ENCODE results near the gene PRSS48.

DNA sequence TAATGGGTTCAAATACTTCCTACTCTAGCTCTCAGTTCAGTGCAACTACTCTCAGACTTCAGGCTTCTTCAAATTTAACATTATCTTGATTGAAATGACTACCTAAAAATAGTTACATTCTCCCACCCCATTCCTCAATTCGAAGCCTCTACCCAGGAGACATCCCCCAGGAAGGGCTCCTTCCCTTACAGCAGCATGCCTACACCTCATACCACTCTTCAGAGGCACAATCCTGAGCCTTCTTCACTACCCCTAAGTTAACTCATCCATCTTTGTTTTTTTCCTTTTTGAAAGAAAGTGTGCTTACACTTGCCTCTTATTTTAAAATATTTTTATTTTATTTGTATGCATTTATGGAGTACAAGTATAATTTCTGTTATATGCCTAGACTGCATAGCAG lies 17.2 kb upstream of the PRSS48 start:
- no peak for TF ChIP-seq GATA2 (IDR thresholded peaks at IDR 0.05; ENCODE audit: low read depth, low read length)
- no peak for TF ChIP-seq GATA3 (IDR thresholded peaks at IDR 0.05; ENCODE audit: low read depth, low read length)
